ENCODE data around the gene MC5R.

DNA sequence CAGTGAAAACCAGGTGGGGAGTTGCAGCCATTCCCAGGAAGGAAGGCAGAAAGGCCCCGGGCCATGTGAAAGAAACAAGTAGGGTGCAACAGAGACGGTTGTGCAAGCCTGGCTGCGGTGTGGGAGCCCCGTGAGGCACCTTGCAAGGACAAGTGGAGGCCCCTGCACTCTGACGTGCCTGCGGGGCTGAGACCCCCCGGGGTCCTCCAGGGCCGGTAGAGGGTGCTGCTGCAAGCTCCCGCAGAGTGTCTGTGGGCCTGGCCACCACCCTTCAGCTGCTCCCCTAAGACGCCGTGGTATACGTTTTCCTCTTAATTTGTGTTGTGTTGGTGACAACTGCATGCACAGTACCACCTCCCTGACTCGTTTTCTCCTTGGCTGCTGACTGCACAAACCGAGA lies 27.4 kb upstream of the MC5R start:
- TF ChIP-seq POLR2AphosphoS5 (IDR thresholded peaks at IDR 0.05; ENCODE audit: borderline replicate concordance, low read depth, low read length) (no peak), EZH2 (IDR thresholded peaks at IDR 0.05) (no peak), FOXP2 (optimal IDR thresholded peaks at IDR 0.05; ENCODE audit: control extremely low read depth, extremely low read length, insufficient read depth) (no peak)

Measured in SK-N-MC (cell line).